ENCODE measurements around the gene ZNF687.

ZNF687 gene

GRCh38 chr1:151281225-151281968 is 702 bp upstream of the ZNF687 start:
- peak; percentile 97 for DNase-seq

DNA sequence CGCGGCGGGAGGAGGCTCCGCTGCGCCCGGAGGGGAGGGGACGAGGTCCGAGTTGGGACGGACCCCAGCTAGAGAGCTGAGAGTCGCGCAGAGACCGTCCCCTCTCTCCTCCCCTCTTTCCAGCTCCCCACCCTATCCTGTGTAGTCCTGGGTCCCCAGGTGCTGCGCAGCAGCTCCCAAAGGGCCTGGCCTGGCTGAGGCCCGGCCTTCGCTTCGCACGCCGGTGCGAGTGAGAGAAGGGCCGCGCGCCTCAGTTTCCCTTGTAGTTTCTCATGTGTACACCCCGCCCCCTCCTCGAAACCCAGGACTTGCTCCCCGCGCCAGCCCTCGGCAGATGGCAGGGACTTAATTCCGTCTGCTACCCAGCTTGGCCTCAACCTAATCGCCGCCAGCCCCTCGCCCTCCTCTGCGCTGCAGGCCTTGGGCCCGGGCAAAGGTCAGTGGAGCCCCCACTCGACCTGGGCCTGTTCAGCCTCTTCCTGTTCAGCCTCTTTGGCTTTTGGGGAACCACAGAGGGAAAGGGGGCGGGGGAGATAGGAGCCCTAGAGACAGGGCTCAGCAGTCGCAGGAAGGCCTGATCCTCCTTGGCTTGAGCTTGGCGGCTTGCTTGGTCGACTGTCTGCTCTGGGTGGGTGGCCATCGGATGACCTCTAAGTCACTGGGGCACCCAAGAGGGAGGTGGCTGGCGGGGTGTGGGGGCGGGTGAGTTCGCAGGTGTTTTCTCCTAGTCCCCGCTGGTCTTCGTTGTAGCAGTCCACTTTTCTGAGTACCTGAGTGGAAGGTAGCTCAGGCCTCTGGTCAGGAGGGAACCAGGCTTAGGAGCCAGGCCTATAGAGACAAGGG is 1.0 kb downstream of the ZNF687 start:
- no peak for DNase-seq

DNA sequence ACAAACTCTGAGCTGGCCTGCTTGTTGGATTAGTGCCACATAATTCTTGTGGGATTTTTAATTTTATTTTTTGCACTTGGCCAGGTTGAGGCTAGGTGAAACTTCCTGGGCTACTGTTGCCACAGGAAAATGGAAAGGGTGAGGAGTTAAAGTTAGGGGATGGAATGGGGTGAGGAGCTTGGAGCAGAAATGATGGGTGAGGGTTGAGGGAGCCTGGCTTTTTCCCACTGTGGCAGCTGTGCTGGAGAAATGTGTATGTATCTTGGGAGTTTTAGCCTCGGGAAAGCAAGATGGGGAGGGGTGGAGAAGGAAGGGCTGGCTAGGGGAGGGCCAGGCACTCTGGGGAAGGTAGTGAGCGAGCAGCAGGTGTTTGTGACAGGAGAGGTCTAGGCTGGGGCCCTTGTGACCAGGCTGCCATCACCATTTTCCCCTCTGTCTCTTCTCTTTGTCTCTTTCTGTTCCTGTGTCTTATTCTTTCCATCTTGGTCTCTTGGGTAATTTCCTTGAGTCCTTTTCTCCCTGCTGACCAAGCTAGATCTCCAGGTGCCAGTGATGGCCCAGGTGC is 2.0 kb downstream of the ZNF687 start:
- no peak for DNase-seq

- DNase-seq = no peak
Observed at GRCh38 chr1:151286619-151287340, 4.7 kb downstream of the ZNF687 start.

DNA sequence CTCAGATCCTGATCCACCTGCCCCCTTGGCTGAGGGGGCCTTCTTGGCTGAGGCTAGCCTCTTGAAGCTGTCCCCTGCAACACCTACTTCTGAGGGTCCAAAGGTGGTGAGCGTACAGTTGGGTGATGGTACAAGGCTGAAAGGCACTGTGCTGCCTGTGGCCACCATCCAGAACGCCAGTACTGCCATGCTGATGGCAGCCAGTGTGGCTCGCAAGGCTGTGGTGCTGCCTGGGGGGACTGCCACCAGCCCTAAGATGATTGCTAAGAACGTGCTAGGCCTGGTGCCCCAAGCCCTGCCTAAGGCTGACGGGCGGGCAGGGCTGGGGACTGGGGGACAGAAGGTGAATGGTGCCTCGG is 5.2 kb downstream of the ZNF687 start:
- DNase-seq = no peak

- DNase-seq = no peak
Observed at GRCh38 chr1:151287767-151288500, 5.8 kb downstream of the ZNF687 start.

DNA sequence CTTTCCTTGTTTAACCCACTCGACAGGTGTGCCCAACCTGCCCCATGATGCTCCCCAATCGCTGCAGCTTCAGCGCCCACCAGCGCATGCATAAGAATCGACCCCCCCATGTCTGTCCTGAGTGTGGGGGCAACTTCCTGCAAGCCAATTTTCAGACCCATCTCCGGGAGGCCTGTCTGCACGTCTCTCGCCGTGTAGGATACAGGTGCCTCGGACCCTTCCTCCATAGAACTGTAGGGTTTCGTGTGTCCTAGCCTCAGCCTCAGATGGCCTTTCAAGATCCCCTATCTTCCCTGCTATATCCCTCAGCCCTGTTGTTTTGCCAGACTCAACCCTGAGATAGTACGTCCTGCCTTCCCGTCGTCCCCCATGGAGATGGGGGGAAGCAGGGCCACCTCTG is 6.4 kb downstream of the ZNF687 start:
- no peak for DNase-seq

DNA sequence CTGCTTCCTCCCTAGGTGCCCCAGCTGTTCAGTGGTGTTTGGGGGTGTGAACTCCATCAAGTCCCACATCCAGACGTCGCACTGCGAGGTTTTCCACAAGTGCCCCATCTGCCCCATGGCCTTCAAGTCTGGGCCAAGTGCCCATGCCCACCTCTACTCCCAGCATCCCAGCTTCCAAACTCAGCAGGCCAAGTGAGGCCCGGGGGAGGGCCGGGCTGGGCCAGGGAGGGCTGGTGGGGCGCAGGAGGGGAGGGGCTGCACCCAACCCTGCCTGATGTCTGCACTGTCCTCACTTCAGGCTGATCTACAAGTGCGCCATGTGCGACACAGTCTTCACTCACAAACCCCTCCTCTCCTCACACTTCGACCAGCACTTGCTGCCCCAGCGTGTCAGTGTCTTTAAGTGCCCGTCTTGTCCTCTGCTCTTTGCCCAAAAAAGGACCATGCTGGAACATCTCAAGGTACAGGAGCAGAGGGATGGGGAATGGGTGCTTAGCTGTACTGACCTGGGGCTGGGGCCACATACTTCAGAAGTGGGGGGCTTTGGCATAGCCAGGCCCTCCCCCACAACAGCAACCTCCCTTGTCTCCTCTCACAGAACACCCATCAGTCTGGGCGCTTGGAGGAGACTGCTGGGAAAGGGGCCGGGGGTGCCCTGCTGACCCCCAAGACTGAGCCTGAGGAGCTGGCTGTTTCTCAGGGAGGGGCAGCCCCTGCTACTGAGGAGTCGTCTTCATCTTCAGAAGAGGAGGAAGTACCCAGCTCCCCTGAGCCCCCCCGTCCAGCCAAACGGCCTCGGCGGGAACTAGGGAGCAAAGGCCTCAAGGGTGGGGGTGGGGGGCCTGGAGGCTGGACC is 7.2 kb downstream of the ZNF687 start:
- DNase-seq = no peak

- no peak for DNase-seq
Observed at GRCh38 chr1:151289991-151290708, 8.1 kb downstream of the ZNF687 start.

DNA sequence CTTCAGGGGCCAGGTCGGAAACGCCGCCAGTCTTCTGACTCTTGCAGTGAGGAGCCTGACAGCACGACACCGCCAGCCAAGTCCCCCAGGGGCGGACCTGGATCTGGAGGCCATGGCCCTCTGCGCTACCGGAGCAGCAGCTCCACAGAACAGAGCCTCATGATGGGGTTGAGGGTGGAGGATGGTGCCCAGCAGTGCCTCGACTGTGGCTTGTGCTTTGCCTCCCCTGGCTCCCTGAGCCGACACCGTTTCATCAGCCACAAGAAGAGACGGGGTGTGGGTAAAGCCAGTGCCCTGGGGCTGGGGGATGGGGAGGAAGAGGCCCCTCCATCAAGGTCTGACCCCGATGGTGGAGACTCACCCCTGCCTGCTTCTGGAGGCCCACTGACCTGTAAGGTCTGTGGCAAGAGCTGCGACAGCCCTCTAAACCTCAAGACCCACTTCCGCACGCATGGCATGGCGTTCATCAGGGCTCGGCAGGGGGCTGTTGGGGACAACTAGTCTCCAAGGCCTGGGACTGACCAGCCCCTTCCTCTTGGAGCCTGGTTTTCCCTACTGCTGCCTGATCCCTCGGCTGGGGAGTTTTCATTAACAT is 8.7 kb downstream of the ZNF687 start:
- DNase-seq = no peak

GRCh38 chr1:151292207-151293030 is 10.3 kb downstream of the ZNF687 start:
- DNase-seq = no peak

GRCh38 chr1:151293093-151293492 is 11.0 kb downstream of the ZNF687 start:
- DNase-seq = no peak

DNA sequence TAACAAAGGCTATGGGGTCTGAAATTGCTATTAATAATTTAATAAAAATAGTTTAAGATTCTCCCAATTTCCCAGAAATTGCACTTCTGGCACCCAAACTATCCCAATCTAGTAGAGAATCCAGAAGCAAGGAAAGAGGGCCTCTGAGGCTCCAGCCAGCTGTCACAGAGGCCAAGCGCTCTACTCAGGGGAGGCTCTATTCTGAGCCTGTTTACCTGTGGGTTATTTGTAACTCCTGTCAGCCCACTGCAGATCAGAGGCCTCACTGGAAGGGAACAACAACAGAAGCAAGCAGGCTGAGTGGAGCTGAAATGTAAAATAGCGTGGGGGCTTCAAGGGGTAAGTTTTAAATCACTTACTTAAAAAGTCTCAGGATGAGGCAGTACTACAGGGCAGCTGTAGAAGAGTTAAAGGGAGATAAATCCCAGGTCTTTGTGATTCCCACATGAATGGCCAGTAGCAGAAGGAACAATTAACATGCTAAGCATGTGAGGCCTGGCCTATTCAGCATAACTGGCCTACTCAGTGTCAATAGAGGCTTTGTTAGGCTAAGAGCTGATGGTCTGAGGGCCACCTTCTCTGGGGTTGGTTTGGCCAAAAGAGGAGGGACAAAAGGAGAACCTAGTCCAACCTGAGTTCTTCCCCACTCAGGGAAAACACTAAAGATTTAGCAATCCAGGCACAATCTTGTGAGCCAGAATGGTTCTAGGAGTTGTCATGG is 12.8 kb downstream of the ZNF687 start:
- no peak for DNase-seq

GRCh38 chr1:151309811-151310323 is 27.8 kb downstream of the ZNF687 start:
- DNase-seq = no peak

DNA sequence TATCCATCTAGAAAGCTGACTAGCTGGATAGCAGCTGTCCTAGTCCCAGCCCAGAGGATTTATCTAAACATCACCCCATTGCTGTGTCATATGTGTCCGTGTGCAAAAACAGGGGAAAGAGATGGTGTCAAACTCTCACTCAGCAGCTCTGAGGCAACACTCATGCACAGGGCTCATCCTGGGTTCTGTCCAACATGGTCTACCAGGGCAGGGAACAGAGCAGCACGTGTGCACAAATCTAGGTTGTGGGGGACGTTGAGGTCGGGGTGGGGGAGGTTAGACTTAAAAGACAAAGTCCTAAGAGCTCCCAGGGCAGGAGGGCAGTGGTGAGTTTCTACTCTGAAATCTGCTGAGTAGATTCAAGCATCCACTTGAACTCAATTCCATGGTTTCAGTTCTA is 28.9 kb downstream of the ZNF687 start:
- DNase-seq = no peak

- DNase-seq = no peak
Observed at GRCh38 chr1:151311589-151312331, 29.7 kb downstream of the ZNF687 start.

DNA sequence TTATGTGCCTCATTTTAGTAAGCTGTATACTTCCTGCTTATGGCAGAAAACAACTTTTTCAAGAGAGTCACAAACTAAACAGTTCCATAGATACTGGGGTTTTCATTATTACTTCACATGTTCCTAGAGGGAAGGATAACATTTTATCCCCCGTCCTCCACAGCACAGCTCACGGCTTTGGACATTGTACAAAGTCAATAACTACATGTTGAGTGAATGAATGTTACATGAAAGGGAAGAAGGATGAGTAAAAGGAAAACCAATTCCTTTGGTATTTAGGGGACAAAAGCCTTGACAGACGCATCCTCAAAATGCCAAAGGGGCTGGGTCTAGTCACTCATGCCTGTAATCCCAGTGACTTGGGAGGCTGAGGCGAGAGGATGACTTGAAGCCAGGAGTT is 30.3 kb downstream of the ZNF687 start:
- DNase-seq = no peak

DNA sequence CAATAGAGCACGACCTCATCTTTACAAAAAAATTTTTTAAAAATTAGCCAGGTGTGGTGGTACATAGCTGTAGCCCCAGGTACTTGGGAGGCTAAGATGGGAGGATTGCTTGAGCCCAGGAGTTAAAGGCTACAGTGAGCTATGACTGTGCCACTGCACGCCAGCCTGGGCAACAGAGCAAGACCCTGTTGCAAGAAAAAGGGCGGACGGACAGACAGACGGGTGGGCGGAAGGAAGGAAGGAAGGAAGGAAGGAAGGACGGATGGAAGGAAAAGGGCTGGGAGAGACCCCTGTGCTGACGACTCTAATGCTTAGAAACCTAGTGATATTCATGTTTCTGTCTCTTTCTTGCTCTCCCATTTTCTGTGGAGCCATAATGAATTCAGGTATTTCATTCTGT is 30.7 kb downstream of the ZNF687 start:
- no peak for DNase-seq
